HG03066 (cell line): ENCODE data around the gene APOBEC3H.

ENCODE experiments used
- ATAC-seq: cut with Tn5 transposase; IDR thresholded peaks from one replicate; pipeline ENCODE4 v1.9.1; 2021; ENCODE audit warnings: low read depth; ENCODE audit not compliant: unreplicated experiment

The APOBEC3H gene

DNA sequence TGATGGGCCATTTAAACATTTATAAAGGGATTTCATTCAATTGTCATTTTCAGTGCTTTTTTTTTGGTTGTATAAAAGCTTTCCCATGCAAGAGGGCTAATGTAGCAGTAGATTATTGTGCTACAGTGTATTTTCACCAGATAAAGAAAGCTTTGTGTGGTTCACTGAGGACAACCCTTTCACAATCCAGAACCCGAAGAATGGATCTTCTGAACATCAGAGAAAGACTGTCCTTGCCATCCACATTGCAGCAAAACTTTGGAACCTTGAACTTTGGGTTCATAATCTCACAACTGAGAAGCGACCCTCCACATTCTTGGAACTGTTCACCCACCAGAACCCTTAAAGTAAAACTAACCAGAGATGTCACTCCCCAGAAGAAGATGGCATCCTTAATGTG, 9.3 kb downstream of the APOBEC3H start:
- ATAC-seq, result no peak

DNA sequence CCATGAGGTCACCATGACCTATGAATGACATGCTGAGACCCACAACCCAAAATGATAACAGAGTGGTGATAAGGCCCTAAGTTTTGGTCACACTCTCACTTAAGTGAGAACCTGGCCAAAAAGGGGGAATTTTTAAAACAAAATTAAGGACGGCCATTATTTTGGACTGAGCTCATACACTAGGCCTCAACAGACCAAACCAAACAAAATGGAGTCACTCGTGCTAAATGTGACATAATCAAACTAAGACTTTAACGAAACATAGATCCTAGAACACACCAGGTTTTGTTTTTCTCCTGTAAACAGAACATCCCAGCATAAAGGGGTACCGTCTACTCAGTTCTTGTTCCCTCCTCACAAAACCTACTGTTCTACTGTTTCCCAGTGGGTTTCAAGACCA, 11.4 kb downstream of the APOBEC3H start:
- no peak for ATAC-seq

DNA sequence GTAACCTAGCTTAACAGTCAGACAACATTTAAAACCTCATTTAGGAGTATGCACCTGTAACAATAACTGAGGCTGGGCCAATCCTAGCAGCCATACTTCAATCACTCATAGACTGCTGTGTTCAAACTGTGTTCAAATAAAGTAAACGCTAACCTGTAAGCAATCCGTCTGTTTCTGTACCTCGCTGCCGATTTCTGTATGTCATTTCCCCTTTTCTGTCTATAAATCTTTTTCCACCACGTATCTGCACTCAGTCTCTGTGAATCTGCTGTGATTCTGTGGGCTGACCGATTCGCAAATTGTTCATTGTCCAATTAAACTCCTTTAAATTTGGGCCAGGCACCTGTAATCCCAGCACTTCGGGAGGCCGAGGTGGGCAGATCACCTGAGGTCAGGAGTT, 12.3 kb downstream of the APOBEC3H start:
- ATAC-seq, result no peak

DNA sequence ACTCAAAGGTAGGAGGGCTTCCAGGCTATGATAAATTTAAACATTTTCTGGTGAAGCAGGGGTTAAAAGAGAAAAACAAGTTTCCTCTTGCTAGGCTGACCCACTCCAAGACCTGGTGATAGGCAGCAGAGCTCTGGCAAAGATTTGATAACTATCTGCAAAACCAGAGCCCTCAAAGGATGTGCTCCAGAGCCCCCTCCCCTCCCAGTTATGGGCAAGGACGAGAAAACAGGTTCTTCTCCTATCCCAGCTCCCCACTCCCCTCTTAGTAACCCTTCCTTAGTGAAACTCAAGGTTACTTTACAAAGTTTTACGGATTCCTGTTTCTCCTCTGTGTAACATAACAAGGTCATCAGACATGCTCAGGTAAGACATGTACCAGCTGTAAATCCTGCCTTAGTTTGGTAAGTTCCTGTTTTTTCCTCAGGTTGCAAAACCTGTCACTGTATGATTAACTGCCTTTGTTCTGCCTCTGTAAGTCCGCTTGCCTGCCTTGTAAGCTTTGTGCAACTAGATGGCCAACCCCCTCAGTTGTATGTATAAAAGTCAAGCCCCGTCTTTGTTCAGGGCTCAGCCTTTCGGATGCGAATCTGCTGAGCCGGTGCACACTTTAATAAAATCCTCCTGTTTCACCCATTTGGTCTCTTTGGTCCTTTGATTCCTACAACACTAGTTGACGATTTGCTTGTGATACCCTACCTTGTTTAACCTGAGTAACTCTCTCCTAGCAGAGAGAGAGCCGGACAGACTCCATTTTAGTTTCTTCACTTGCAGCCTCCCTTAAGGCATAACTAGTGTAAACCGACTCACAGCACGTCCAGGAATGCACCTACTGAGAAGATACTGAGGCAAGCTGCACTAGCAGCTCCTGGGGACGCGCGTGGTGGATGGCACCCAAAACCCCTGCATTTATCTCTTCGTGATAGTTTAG, 13.9 kb downstream of the APOBEC3H start:
- no peak for ATAC-seq

DNA sequence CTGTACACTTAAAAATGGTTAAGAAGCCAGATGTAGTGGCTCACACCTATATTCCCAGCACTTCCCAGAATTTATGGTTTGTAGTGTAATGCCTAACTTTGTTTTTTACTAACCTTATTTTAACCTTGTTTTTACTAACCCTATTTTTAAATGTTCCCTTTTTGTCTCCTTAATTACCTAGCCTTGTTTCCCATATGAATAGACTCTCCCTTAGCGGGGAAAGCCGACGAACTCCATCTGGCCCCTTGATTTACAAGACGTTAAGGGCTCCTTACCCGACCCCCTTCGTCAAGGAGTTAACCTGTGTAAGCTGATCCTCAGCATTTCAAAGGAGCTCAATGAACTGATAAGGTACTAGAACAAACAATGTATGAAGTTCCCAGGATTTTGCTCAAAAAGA, 17.1 kb downstream of the APOBEC3H start:
- ATAC-seq, result no peak

DNA sequence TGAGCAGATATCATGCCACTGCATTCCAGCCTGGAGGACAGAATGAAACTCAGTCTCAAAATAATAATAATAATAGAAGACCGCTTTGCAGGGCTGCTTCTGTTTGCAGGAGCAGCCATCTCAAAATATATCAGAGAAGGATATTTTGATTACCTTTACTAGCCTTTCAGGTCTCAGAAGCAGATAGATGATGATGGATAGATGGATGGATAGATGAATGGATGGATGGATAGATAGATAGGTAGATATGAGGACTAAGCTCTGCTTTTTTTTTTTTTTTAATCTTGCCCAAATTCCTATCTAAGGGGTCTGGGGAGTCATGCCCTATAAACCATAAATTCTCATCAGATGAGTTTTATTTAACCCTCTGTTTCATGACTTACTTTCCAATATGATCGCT, 18.5 kb downstream of the APOBEC3H start:
- no peak for ATAC-seq

DNA sequence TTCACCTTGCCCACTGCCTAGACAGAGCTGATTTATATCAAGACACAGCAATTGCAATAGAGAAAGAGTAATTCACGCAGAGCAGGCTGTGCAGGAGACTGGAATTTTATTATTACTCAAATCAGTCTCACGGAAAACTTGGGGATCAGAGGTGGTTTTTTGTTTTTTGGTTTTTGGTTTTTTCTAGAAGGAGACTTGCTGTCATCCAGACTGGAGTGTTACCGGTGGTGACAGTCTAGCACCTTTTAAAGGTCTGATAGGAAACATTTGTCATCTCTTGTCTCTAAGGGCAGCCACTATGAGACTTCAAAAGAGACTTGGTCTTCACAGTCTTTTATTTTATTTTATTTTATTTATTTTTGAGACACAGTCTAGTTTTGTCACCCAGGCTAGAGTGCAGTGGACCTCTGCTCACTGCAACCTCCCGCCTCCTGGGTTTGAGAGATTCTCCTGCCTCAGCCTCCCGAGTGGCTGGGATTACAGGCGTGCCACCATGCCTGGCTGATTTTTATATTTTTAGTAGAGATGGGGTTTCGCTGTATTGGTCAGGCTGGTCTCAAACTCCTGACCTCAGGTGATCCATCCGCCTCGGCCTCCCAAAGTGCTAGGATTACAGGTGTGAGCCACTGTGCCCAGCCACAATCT, 19.1 kb downstream of the APOBEC3H start:
- ATAC-seq, result no peak

DNA sequence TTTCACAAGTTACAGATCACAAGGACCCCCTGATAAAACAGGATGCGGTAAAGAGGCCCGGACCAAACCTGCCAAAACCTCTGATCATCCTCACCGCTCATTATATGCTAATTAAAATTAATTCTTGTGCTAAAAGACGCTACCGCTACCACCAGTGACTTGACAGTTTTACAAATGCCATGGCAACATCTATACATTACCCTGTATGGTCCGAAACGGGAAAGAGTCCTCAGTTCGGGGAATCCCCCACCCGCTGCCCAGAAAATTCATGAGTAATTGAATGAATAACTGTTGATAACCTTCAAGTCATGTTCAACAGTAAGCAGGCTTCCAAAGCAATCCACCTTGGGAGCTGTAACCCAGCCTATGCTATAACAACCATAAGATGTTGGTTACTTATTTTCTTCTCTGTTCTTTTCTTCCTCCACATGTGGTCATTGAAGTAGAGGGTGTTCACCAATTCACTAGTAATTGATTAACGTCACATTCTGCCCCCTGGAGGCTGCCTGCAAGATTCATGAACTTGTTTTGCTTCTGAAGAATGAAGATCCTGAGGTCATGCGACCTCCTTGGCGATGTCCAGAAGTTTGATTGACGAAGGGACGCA, 20.6 kb downstream of the APOBEC3H start:
- ATAC-seq, result peak; percentile 43

DNA sequence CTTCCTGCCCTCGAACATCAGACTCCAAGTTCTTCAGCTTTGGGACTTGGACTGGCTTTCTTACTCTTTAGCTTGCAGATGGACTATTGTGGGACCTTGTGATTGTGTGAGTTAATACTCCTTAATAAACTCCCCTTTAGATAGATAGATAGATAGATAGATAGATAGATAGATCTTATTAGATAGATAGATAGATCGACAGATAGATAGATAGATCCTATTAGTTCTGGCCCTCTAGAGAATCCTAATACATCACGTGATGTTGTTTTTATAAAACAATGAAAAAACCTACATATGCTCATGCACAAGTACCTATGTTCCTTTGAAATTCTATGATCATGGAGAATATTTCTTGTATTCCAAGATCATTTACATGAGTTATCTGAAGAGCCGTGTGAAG, 23.9 kb downstream of the APOBEC3H start:
- ATAC-seq, result no peak

DNA sequence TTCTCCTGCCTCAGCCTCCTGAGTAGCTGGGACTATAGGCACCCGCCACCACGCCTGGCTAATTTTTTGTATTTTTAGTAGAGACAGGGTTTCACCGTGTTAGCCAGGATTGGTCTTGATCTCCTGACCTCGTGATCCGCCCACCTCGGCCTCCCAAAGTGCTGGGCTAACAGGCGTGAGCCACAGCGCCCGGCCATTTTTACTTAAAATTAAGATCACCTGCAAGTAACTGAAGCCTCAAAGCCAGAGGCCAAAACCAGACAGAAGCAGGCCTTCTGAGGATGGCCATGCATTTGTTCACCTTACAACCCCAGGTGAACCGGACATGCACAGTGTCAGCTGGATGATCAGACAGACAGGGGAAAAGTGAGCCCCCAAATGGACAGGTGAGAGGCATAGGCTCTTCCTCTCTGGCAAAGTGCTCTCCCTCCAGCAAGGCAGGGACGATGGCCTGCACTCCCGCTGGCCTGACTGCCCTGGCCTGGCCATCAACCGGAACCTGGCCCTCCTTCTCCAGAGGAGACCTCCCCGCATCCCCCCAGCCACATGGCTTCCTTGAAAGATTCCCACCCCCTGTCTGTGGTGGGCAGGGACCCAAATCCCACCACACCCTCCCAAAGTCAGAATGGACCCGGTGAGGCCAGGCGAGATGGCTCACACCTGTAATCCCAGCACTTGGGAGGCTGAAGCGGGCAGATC, 25.9 kb downstream of the APOBEC3H start:
- no peak for ATAC-seq

DNA sequence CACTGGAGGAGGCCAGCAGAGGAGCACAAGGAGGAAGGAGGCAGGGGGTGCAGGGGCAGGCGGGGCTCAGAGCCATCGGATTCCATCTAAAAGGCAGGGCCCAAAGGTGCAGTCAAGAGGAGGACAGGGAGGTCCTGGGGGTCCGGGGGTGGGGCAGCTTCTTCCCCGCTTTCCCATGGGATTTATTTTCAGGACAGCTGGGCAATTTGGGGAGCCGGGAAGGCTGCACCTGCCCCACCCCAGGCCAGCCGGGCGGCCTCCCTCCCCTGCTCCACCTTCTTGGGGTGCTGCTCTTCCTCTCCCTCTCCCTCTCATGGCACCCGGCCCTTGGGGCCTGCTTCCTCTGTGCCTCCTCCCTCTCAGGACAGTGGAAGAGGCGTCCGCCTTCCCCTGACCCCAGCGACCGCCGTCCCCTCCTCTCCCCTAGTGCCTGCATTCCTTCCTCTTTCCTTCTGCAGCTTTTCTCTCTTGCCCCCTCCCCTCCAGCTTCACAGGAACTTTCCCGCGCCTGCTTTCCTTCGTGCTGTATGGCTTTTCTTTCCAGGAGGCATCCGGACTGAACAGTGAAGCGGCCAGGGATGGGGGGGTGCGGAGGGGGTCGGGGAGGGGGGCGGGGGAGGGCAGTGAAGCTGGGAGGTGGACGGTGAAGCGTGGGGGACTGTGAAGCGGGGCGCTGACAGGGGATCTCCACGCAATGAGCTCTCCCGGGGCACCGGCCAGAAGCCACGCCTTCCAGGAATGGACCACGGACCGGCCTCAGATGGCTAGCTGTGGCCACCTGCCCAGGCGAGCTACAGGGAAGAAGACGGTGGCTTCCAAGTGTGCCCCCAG, 26.9 kb downstream of the APOBEC3H start:
- ATAC-seq, result no peak

DNA sequence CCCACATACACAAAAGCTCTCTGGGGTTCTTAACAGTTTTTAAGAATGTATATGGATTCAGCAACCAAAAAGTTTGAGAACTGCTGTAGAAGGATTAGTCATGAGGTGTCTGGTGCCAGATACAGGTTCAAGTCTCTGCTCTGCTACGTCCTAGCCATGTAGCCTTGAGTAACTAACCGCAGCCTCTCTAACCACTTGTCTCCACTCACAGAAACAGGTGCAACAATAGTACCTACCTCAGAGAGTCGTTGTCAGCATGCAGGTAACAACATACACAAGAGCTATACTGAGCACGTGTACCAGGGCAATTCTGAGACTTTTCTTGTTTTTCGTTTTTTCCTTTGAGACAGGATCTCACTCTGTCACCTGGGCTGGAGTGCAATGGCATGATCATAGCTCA, 28.6 kb downstream of the APOBEC3H start:
- ATAC-seq, result no peak

DNA sequence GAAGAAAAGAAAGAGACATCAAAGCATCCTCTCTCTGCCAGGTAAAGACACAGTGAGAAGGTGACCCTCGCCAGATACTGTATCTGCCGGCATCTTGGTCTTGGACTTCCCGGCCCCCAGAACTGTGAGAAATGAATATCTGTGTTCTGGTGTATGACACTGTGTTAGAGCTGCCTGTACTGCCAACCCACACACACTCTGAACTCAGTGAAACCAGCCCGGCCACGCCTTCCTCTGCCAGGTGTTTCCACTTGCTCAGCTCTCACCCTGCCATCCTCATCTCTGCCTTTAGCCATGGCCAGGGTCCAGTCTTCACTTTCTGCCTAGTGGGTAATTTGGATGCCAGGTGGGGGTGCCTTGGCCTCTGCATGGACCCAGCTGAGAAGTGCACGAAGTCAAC, 31.5 kb downstream of the APOBEC3H start:
- ATAC-seq, result no peak

DNA sequence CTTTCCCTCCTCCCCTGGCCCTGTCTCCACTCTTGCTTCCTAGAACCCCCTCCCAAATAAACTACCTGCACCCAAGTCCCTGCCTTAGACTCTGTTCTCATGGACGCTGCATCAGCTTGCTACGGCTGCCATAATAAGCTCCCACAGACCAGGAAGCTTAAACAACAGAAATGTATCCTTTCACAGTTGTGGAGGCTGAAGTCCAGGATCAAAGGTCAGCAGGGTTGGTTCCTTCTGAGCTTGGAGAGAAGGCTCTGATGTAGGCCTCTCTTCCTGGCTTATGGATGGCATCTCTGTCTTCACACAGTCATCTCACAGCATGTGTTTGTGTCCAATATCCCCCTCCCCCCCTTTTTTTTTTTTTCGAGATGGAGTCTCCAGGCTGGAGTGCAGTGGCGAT, 32.0 kb downstream of the APOBEC3H start:
- ATAC-seq, result no peak

DNA sequence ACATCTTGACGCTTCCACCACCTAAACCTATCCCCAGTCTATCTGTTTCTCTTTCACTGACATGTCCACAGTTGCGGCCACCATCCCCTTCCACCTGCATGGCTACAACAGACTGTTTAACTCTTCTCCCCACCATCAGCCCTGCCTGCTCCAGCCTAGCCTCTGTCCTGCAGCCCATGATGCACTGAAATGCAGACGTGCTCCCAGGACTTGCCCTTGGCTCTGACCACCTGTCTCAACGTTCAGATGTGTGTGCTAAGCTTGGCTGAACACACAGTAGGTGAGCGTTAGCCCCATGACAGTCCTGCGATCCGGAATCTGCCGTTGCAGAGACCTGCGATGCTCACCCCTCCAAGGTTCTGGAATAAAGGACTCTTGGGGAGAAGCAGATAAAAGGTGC, 32.7 kb downstream of the APOBEC3H start:
- ATAC-seq, result no peak

DNA sequence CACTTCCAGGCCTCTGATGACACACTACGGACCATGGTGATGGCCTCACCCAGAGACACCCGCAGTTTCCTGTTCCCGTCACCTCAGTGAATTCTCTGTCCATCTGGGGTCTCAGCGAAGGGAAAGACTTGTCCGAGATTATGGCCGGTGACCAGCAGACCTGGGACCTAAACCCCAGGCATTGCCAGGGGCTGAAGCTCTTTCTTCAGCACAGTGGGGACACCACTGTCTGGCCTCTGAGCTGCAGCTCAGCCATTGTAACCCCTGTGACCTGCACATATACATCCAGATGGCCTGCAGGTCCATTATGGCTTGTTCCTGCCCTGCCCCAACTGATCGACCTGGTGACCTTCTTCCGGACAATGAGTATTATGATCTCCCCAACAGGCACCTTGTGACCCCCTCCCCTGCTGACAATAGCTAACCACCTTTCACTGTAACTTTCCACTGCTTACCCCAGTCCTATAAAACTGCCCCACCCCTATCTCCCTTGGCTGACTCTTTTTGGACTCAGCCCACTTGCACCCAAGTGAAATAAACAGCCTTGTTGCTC, 33.2 kb downstream of the APOBEC3H start:
- ATAC-seq, result no peak

DNA sequence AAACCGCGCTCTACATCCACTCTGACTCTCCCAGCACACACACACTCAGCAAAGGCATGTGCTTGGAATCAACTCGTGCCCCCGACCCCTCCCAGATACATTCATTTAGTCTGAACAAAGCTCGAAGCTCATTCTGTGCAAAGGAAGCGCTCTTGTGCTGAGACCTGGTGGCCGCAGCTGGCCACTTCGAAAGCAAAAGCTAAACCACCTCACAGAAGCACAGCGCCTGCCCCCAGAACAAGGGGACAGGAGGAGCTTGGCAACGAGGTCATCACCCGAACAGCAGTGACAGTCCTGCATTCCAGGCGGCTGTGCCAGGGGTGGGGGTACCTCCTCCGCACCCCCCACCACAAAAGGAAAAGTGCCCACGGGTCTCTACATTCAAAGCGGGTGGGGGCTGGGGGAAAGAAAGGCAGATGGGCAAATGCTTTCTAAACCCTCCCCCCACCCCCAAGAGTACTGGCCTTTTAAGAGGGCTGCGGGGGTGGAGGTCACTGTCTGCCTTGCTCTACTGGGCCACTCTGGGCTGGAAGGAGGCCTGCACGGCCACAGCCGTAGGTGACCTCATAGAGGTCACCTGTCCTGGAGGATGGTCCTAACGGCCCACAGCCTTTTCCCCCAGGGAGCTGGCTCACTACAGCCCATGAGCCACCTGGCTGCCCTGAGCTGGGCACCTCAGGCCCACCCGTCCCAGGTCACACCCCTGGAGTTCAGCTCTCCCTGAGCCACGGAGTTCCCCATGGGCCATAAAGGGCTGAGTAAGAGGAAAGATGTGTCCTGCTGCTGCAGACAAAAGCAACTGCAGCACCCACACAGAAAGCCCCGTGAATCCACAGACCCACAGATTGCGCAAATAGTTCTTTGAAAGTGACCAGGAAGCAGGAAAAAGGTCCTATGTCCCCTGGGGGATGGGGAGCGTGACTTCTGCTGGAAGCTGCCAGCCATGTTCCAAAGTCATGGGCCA, 34.1 kb downstream of the APOBEC3H start:
- ATAC-seq, result no peak

DNA sequence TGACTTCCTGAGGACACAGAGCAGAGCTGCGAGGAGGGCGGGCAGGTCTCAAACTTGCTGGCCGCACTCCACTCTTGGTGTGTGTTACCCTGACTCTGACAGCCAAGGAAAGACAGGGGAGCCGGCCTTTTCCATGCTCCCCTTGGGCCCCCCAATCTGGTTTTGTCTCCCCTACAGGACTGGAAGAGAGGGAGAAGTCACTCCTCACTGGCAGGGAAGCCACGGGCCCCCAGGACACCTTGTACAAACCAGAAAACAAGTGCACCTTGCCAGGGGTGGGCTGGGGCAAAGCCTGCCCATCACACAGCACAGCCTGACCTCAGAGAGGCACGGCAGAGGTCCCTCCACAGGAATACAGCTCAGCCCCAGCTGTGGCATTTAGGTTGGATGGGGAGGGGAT, 35.2 kb downstream of the APOBEC3H start:
- no peak for ATAC-seq
